ENCODE results near the gene DHX57.

Gene DHX57

DNA sequence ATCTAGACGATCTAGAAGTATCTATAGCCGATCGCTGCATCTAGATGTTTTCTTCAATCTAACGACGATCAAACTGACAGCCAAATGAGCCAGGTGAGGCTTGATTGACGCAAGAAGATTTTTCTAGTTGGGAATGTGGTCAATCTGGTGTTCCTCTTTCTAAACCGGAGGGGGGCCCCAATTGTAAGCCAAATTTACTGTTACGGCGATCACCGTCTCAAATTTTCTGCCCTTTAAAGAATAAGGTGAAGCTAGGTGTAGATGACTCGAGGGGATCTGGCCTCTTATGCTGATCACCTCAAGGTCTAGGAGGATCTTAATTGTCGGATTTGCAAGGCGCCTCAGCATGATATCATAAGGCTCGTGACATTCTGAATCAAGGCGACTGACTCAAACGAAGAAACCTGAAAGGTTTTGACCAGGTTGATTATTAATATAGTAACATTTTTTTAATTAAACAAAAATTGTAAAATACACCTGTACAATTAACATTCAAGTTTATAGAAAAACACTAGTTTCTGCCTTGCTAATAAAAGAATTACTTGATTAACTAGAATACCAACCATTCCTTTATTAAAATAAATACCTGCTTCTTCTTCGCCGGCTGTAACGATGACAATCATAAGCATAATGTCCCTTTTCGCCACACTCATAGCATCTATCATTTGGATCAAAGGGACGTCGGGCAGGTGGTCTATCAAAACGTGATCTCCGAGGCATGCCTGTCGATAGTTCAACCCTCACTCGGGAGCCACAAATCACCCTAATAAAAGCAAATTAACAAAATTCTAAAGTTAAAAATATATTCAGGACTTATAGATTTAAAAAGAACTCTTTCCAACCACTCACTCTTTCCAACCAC, 126.6 kb downstream of the DHX57 start:
- DNase-seq: no peak

GRCh38 chr2:38748391-38748790, 127.3 kb downstream of the DHX57 start:
- no peak for DNase-seq

DNA sequence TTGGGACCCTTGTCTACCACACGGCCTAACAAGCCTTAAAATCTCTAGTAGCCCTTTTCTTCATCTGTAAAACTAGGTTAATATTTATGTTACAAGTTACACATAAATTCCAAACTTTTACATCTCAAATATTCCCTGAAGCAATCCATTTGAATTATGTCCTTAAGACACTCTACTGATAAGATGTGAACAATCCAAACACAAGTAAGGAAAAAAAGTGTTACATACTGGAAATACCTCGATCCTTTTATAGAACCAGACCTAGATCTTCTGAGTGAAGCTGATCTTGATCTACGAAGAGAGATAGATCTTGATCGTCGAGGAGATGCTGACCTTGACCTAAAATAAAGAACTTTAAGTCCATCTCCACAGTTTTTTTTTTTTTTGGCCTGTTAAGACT, 127.9 kb downstream of the DHX57 start:
- no peak for DNase-seq
